Skin epidermis (tissue), 12 donors: ENCODE measurements around the gene ASB6.
"Not testable (repeated sequence)": the region's sequence is repeated elsewhere in the genome, so short reads cannot be mapped to it uniquely, and the experiment has no call there.

Experiments
- H3K27ac ChIP-seq, 21 experiments: fragments of 200-600 bp; sonication (generic) in 11 of 21; one replicate each; pipeline ENCODE4 v1.5.0; 2020; ENCODE audit warnings: mild to moderate bottlenecking in 3 of 21, inconsistent platforms in 2 of 21, moderate library complexity in 2 of 21
- H3K4me3 ChIP-seq, 7 experiments: fragments of 200-600 bp; sonication (generic) in 2 of 7; one replicate each; pipeline ENCODE4 v1.5.0; 2020; ENCODE audit warnings: inconsistent platforms in 2 of 7, mild to moderate bottlenecking in 2 of 7, moderate library complexity in 1 of 7

The ASB6 gene

GRCh38 chr9:129597355-129598088, 44.4 kb downstream of the ASB6 start:
- H3K27ac ChIP-seq, result peak overlapping the region in 20 of 21 experiments; percentile 41 to 90 (median 78)
- H3K4me3 ChIP-seq, result peak overlapping the region; percentile 17 to 38 (median 31)

- H3K27ac ChIP-seq, result peak overlapping the region in 20 of 21 experiments; percentile 41 to 90 (median 78)
- peak overlapping the region; percentile 17 to 38 (median 31) for H3K4me3 ChIP-seq
These were observed 45.2 kb downstream of the ASB6 start for GRCh38 chr9:129596541-129597331.

- Histone ChIP-seq H3K27ac (peak overlapping the region in 11 of 21 experiments; percentile 68 to 88 (median 80)), H3K4me3 (peak overlapping the region in 1 of 7 experiments; percentile 37)
These were observed 45.9 kb downstream of the ASB6 start for GRCh38 chr9:129595903-129596540.

GRCh38 chr9:129595311-129595741, 46.6 kb downstream of the ASB6 start:
- Histone ChIP-seq H3K27ac (peak overlapping the region in 1 of 21 experiments; percentile 50), H3K4me3 (no peak overlapping the region)

GRCh38 chr9:129594632-129595031, 47.3 kb downstream of the ASB6 start:
- H3K4me3 ChIP-seq, result no peak overlapping the region
- peak overlapping the region in 2 of 21 experiments; percentile 28 to 50 for H3K27ac ChIP-seq

- H3K4me3 ChIP-seq, H3K27ac ChIP-seq: not testable (repeated sequence)
These were observed 49.2 kb downstream of the ASB6 start for GRCh38 chr9:129592790-129593189.

GRCh38 chr9:129591916-129592315, 50.0 kb downstream of the ASB6 start:
- H3K27ac ChIP-seq, result no peak overlapping the region
- H3K4me3 ChIP-seq, result no peak overlapping the region

- Histone ChIP-seq H3K27ac (no peak overlapping the region), H3K4me3 (no peak overlapping the region)
These were observed 51.5 kb downstream of the ASB6 start for GRCh38 chr9:129590466-129590865.

- Histone ChIP-seq H3K27ac (no peak overlapping the region), H3K4me3 (no peak overlapping the region)
These were observed 54.3 kb downstream of the ASB6 start for GRCh38 chr9:129587487-129588262.

GRCh38 chr9:129586685-129587084, 55.3 kb downstream of the ASB6 start:
- Histone ChIP-seq H3K4me3 (no peak overlapping the region), H3K27ac (peak overlapping the region in 1 of 21 experiments; percentile 58)

- Histone ChIP-seq H3K27ac (peak overlapping the region in 1 of 21 experiments; percentile 58), H3K4me3 (no peak overlapping the region)
These were observed 55.7 kb downstream of the ASB6 start for GRCh38 chr9:129586245-129586644.

GRCh38 chr9:129585352-129585751, 56.6 kb downstream of the ASB6 start:
- no peak overlapping the region for H3K27ac ChIP-seq
- H3K4me3 ChIP-seq, result no peak overlapping the region
